HS-5 (cell line): ENCODE measurements around the gene RIPK1.

ENCODE experiments used
- DNase-seq: peaks from one replicate; pipeline ENCODE4 v3.0.0-alpha.2; 2012; ENCODE audit warnings: low read depth

Gene RIPK1

DNA sequence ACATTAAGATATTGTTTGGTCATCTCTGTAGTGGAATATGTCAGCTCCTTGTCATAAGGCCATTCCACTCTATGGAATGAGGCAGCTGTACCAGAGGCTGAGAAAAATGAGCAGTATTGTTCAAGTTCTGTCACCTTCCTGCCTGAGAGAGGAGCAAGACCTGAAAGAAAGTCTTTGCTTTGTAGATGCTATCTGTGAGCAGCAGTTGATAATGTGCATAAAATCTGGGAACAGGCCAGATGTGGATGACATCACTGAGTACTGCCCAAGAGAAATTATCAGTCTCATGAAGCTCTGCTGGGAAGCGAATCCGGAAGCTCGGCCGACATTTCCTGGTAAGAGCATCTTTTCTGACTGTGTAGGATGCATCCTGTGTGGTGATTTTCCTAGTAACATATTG, 16.8 kb downstream of the RIPK1 start:
- no peak for DNase-seq

DNA sequence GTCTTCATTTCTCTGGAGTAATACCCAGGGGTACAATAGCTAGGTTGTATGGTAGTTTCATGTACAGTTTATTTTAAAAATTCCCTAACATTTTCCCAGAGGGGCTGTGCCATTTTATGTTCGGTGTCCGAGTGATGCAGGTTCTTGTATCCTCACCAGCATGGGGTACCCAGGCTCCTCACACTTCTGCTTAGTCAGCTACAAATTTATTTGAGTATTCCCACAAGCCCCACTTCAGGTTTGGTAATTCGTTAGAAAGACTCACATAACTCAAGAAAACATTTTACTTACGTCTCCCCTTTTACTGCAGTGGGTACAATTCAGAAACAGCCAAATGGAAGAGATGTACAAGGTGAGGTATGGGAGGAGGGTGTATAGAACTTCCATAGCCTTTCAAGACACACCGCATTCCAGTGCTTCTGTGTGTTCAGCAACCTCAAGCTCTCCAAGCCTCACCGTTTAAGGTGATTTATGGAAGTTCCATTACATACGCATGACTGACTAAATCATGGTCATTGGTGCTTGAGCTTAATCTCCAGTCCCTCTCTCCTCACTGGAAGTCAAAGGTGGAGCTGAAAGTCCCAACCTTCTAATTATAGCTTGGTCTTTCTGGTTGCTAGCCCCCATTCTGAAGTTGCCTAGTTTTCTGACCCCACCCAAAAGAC, 18.1 kb downstream of the RIPK1 start:
- DNase-seq = no peak

DNA sequence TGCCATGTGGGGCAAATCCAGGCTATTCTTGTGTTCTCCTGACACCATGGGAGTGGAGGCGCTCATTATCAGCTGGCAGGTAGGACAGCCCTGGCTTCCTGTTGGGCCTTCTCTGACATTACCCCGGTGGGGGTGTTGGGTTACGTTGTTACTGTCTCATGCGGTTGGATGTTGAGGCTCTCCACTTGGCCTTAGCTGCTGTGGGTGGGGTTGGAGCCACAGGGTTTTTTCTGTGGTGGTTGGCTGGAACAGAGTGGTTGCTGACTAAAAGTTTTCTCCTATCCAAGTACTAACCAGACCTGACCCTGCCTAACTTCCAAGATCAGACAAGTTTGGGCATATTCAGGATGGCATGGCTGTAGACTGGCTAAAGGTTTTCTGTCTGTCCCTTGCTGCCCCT, 20.2 kb downstream of the RIPK1 start:
- no peak for DNase-seq

DNA sequence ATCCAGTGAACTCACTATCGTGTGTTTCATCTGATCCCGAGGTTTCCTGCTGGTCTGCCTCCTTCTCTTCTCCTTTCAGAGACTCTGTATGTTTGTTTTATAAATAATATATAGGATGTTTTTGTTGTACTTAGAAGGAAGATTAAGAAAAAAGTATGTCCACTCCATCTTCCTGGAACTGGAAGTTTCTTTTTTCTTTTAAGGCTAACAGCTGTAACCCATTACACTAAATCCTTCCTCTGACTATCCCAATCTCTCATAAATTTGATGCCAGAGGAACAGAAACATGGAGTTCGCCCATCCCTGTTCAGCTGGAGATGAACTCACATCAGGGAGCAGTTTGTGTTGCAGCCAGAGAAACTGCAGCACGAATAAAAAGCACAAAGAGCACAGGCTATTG, 20.7 kb downstream of the RIPK1 start:
- DNase-seq = no peak

DNA sequence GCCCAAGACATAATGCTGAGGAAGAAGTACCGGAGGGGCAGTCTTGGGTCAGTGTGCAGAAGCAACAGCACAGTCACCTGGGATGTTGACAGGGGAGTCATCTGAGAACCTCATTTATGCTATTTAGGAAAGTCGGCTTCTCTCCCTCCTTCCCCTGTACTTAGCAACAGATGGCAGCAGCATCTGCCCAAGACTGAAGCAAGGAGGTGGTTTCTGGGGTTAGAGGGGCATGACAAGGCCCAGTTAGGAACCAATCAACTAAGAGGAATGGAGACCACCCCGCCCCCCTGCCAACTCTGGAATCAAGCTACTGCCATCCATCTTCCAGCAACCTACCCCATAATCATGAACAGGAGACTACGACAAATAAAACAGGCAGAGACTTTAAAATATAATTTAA, 21.7 kb downstream of the RIPK1 start:
- no peak for DNase-seq

DNA sequence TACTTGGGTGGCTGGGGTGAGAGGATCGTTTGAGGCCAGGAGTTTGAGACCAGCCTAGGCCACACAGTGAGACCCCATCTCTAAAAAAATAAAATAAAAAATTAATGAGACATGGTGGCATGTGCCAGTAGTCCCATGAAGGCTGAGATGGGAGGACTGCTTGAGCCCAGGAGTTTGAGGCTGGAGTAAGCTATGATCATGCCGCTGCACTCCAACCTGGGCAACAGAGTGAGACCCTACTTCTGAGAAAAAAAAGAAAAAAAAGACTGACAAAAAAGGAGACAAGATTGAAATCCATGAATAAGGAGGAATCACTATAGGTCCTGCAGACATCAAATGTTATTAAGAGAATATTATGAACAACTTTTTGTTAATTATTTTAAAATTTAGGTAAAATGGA, 26.5 kb downstream of the RIPK1 start:
- no peak for DNase-seq

DNA sequence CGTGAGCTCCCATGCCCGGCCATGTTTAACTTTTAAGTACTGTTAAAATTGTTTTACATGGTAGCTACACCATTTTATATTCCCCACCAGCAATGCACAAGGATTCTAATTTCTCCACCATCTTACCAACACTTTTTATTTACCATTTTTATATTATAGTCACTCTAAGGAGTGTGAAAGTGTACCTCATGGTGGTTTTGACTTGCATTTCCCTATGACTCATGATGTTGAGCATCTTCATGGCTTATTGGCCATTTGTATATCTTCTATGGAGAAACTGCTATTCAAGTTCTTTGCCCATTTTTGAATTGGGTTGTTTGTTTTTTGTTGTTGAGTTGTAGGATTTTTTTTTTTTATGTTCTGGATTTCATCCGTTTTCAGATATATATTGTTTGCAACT, 34.6 kb downstream of the RIPK1 start:
- DNase-seq = no peak

DNA sequence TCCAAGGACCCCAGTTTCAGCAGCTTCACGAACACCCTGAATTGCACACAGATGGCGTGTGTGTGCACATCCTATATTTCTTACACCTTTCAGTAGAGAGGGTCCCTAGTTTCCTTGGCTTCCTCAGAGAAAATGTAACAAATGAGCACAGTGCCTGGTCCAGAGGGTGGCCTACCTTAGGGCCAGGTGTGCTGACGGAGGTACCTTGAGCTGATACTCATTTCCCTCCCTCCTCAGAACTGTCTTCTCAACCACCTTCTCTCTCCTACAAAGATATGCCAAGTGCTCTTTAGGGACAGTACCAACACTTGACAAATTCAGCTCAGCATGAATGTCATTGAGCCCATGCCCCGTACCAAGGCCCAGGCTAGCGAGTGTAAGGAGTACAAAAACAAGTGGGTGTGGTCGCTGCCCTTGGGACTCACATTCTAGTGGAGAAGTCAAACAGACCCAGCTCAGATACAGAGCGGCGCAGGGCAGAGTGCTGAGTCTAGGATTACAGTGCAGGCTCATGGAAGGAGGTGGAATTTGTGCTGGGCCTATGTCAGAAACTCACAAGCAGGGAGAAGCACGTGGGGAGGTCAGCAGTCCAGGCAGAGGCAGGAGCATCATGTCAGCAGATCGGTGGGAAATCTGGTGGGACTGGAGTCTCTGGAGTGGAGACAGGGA, 40.6 kb downstream of the RIPK1 start:
- DNase-seq = no peak

DNA sequence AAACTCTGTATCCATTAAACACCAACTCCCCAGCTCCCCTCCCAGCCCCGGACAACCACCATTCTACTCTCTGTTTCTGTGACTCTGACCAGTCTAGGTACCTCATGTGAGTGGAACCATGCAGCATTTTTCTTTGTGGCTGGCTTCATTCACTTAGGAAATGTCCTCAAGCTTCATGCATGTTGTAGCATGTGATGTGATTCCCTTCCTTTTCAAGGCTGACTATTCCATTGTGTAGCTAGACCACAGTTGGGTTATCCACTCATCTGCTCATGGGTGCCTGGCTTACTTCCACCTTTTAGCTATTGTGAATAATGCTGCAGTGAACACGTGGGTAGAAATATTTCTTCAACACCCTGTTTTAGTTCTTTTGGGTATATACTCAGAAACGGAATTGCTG, 41.5 kb downstream of the RIPK1 start:
- no peak for DNase-seq

DNA sequence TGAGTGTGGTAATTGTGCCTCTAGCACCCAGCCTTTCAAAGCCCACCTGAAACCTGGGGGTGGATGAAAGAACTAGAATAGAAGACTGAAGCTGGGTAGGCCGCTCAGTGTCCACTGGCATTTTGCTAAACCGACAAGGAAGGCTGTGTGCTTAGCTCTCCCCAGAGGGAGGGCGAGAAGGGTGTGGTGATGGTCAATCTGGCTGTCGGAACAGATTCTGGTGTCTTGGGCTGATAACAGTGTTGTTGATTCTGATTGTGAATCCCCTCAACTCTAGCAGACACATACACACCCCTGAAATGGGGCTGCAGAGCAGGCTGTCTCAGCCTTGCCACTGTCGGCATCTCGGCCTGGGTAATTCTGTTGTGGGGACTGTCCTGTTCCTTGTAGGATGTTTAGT, 46.1 kb downstream of the RIPK1 start:
- no peak for DNase-seq

DNA sequence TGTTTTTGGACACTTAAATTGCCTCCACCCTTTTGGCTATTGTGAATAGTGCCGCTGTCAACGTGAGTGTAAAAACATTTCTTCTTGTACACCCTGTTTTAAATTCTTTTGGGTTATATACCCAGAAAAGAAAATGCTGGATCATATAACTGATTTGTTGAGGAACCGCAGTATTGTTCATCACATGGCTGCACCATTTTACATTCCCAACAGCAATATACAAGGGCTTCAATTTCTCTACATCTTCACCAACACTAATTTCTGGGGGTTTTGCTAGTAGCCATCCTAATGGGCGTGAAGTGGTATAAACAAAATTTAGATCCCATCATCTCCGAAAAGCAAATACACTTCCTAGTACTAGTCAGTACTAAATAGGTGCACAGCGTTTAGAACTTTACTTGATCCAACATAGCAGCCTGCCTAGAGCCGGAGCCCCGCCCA, 49.6 kb downstream of the RIPK1 start:
- no peak for DNase-seq

DNA sequence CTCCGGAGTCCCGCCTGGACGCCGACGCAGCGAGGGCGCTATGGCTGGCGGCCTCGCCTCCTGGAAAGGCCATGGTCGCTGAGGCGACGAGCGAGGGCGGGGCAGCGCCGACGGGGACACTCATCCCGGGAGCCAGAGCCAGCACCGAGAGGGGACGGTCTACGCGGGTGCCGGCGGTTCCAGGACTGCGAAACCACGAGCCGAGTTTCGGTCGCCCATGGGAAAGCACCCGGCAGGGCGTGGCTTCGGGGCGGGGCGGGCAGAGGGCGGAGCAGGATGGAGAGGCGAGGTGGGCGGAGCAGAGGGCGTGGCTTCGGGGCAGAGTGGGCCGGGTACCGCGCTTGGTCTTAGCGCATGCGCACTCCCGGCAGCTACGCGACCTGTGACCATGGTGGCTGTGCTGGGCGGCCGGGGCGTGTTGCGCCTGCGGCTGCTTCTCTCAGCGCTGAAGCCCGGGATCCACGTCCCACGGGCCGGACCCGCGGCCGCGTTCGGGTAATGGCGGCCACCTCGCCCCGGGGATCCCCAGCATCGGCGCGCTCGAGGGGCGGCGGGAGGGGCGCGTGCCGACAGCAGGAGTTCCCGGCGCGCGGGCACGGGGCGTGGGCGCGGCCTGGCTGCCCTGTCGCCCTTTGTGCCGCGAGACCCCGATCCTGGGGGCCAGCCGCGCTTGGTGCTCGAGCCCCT, 50.2 kb downstream of the RIPK1 start, which contains the start of gene BPHL:
Gene BPHL (plus strand): TSS at position 359 of the 687 bp plus-strand sequence. CDS start 30 bp downstream, at position 389.
- peak; percentile 71 for DNase-seq

DNA sequence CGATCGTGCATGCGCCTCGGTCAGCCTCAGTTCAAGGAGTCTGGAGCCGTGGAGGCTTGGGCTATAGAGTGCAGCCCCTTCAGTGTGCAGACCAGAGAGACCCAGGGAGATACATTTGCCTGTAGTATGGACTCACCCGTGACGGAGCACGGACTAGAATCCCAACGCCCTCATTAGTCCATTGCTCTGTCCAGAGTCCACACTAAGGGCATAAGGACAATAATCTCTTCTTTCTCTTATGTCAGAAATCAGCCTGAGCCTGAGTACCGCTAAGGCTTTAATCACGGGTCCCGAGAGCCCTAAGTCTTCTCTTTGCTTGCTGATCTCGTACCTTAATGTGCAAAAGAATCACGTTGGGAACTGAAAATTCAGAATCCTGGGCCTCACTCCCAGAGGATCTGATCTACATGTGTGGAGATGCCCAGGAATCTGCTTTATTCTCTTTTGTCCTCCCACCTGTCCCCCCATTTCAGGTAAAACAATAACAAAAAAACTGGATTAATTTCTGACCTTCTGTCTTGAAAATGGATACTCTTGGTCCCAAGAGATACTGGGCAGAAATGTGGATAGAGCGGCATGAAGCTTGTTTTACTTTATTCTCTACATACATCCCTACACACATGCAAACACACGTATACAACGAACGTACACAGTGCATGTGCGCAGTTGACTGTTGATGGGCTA, 50.9 kb downstream of the RIPK1 start:
- no peak for DNase-seq

DNA sequence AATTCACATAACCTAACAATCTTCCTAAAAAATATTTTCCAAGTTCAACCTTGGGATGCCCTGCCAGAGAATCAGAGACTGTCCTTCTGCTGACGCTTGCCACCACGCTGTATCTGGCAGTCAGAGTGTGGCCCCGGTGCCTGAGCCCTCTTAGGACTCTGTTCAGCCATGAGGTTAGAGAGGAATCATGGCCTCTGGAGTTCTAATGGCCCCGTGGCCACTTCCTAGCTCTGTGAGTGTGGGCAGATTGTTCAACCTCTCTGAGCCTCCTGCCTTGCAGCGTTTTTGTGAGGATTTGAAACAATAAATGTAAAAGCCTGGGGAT, 52.4 kb downstream of the RIPK1 start:
- DNase-seq = no peak

DNA sequence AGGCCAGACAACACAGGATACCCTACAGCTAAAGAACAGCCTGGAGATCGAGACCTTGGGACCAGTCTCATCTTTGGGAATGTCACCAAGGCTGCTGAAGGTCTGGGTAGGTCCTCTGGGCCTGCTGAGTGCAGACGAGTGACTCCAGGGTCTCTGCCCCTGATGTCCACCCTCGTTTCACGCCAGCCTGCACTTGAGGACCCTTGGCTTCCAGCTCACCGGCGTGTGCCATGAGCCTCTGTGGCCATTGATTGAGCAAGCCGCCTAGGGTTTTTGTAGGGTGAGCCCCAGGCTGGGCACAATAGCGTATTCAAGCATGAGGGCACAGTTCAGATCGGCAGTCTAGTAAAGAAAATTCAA, 54.5 kb downstream of the RIPK1 start:
- no peak for DNase-seq

DNA sequence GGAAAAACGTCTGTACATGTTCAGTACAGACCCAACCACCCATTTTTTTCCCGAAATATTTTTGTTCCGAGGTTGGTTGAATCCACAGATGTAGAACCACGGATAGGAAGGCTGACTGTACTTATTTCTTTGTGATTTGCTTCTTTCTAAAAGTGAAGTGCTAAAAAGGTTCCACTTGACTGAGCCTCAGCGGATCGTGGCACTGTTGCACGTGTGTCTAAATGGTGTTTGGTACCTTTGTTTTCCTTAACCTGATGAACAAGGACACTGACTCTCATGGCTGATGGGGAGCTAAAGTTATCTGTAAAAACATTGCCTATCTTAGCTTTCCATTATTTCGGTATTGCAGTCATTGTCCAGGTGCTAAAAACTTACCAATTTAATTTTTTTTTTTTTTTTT, 56.4 kb downstream of the RIPK1 start:
- no peak for DNase-seq

DNA sequence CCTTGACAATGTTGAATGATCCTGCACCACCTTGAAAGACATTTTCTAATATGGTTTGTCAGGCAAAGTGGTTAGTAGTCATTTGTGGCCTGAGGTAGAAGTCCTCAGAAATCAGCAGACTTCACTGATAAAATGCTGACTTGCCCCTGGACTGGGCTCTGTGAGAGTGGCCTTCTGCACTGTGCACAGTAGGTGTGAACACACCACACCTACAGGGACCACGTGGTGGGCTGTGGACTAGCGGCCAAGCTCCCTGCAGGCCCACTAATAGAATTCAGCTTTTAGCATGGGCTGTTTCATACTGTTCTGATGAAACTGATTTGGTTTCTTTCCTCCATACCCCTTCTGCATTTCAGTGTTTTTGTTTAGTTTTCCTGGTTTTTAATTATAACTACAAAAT, 57.5 kb downstream of the RIPK1 start:
- no peak for DNase-seq

DNA sequence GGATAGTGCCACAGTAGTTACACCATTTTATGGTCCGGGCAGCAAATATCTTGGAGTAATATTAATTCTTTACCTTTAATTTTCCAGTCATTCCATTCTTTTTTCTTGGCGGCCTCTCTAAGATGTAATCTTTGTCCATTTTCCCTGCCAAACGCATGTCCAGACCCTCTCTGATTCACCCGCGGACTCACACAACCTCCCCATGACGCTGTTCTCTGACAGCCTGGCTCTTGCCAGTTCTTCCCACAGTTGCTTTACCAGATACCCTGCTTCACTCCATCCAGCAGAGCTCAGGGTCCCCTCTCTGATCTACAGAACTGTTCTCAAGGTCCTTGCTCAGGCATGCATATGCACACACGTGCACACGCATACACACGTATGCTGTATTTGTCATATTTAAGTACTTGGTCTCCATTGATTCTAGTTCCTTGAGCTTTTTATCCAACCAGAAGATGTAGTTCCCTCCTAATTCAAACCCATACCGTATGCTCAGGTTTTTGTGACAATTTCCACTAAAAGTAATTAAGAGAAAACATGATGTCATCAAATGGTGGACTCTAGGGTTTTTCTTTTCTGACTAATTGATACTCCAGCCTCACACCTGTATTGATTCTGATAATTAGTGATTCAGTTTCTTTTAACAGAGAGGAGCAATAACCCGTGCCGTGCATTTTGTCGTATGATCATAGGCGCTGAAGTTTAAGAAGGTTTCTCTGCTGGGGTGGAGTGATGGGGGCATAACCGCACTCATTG, 60.2 kb downstream of the RIPK1 start:
- no peak for DNase-seq

DNA sequence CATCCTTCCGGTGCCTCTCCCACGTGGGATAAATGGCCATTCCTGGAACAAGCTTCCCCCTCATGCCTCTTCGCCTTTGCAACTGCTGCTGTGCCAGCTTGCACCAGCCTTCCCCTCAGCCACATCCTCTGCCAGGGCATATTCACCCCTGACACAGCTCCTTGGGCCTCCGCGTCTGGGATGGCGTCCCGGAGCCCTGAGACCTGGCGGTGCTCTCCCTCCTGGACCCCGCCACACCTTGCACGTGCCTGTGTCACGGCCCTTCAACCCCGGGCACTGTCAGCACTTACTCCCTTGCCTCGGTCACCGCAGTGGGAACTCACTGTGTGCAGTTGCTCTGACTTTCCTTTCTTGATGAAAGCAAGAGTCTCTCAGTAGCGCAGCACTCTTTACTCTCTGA, 63.4 kb downstream of the RIPK1 start:
- DNase-seq = no peak

DNA sequence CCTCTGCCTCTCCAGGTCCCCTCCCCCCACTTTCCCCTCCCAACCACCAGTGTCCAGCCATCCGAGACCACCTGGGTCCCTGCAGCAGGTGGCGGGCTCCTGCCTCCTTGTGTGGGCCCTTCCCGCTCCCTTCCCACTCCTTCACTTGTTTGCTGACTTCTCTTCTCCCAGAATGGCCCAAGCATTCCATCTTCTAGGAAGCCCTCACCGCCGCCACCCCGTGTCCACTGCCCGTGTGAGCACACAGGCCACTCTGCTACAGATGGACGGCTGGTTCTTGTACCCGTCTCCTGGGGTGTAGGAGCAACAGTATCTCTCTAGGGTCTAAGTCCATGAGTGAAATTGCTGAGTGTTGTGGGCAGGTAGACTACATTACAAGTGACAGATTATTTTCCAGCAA, 65.2 kb downstream of the RIPK1 start:
- DNase-seq = no peak

DNA sequence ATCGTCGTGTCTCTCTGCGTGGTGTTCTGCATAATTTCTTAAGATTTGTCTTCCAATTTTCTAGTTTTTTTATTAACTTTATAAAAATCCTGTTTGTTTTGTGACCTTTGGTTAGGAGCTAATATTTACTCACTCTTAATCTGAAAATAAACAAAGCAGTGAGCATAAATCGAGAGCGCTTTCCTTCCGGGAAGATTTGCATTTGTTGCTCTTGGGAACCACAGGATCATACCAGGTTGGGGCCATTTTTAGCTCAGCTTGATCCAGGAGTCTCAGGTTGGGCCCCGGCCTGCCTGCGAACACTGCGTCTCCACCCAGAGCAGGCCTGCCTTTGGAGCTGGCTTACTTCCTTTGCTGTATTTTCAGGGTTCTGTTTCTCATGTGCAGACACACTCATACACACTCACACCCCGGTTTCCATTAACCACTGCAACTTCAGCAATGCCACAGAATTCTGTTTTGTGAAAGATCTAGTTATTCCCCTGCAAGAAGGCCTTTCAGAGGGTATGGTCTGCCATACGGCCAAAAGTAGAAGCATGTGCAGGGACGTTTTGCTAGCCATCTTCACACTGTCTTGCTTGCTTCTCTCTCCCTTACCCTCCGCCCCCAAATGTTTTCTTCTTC, 67.5 kb downstream of the RIPK1 start:
- DNase-seq = no peak
